ENCODE measurements around the gene LSAMP.

The LSAMP gene

DNA sequence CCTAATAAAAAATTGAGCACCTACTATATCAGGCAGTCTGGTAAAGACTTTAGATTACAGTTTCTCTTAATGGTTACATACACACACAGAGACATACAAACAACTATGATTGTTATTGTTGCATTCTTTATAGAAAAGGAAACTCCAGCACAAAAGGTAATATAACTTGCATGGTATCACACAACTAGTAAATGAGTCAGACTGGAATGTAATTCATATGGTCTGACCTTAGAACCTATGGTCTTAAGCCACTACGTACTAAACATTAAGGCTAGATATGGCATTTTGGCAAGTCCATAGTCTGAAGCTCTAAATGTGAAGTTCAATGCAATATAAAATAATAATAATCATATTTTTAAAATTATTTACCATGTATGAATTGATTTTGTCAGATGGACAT, 380.6 kb downstream of the LSAMP start:
- H3K79me1 ChIP-seq (replicated peaks; ENCODE audit: low read length, poor library complexity, severe bottlenecking): peaks cover 6% of the 10 kb centered on the region
- H2BK5ac ChIP-seq (ENCODE audit: low read depth, low read length, poor library complexity, severe bottlenecking): no peak overlapping the region
- no peaks in the 10 kb centered on the region for H3K36me3 ChIP-seq (ENCODE audit: control insufficient read depth in 1 of 2, insufficient read depth in 2 of 2, low read depth in 1 of 2, low read length in 2 of 2)
- peak; percentile 31 for DNase-seq
- no peak overlapping the region for H4K91ac ChIP-seq (ENCODE audit: low read length)
- H2BK120ac ChIP-seq (ENCODE audit: low read depth, low read length): no peak overlapping the region
- H3K27me3 ChIP-seq (ENCODE audit: control insufficient read depth in 1 of 2, insufficient read depth in 1 of 2, low read length in 2 of 2): no peaks in the 10 kb centered on the region
- H3K4me2 ChIP-seq (ENCODE audit: low read length, poor library complexity, severe bottlenecking): no peak overlapping the region
- H3K27ac ChIP-seq (ENCODE audit: low read length, poor library complexity, severe bottlenecking): no peak overlapping the region
- H3K9ac ChIP-seq (ENCODE audit: low read length): no peak overlapping the region
- no peak overlapping the region for H4K8ac ChIP-seq (ENCODE audit: low read length)
- no CpG with 5 or more reads among the region's 1 CpG for WGBS
- H3K9me3 ChIP-seq (ENCODE audit: control insufficient read depth, low read length): no peaks in the 10 kb centered on the region
- H3K4me3 ChIP-seq (ENCODE audit: insufficient read depth in 1 of 2, low read depth in 1 of 2, low read length in 2 of 2): no peak overlapping the region
- H2BK15ac ChIP-seq (ENCODE audit: low read depth, poor library complexity, severe bottlenecking): no peak overlapping the region
- no peak overlapping the region for H2BK12ac ChIP-seq (ENCODE audit: low read length in 2 of 2)
- H2AFZ ChIP-seq (ENCODE audit: low read depth, low read length): no peak overlapping the region
- H3K4me1 ChIP-seq (ENCODE audit: control insufficient read depth, insufficient read depth, low read depth, low read length): peaks cover 3% of the 10 kb centered on the region
- H3K18ac ChIP-seq (ENCODE audit: low read depth in 1 of 2, low read length in 2 of 2): no peak overlapping the region
- no peak overlapping the region for H3K23ac ChIP-seq (ENCODE audit: low read length in 2 of 2)
- no peak overlapping the region for H3K4ac ChIP-seq (ENCODE audit: low read depth in 1 of 2, low read length in 2 of 2)
- H2AK5ac ChIP-seq (ENCODE audit: low read length, severe bottlenecking): no peak overlapping the region
- H3K14ac ChIP-seq (ENCODE audit: low read length in 2 of 2): no peak overlapping the region

DNA sequence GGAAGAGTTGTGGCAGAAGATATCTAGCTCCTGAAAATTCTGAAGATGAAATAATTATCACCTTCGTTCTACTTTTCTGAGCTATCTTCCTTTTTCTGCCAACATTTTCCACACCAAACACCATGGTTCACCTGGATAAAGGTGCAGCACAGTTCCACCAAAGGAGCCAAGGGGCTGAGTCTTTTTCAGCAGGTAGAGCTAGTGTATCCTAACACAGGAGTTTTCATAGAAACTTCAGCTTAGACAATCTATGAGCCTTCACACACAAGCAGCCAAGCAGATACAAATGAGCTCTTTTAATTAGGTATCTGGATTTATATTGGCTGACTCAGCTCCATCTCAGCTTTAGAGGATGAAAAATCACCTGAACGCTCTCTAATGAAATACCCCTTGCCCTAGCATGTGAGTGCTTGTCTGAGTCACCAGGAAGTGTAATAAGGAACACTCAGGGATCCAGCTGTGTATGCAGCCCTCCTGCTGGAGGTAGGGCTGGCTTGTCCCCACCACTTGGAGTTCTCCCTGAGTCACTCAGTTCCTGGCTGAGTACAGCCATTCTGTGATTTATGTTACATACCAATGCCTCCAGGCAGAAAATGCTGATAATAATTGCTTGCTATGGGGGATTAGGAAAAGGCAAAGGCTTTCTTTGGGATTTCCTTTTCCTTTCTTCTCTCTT, 385.7 kb downstream of the LSAMP start:
- H3K4me1 ChIP-seq (ENCODE audit: control insufficient read depth, insufficient read depth, low read depth, low read length): no peaks in the 10 kb centered on the region
- no peaks in the 10 kb centered on the region for H3K9me3 ChIP-seq (ENCODE audit: control insufficient read depth, low read length)
- H4K91ac ChIP-seq (ENCODE audit: low read length): no peak overlapping the region
- no peak overlapping the region for H2AFZ ChIP-seq (ENCODE audit: low read depth, low read length)
- no peaks in the 10 kb centered on the region for H3K36me3 ChIP-seq (ENCODE audit: control insufficient read depth in 1 of 2, insufficient read depth in 2 of 2, low read depth in 1 of 2, low read length in 2 of 2)
- no peak overlapping the region for H2BK120ac ChIP-seq (ENCODE audit: low read depth, low read length)
- H2AK5ac ChIP-seq (ENCODE audit: low read length, severe bottlenecking): peak overlapping the region; percentile 78
- no peak overlapping the region for H3K4me2 ChIP-seq (ENCODE audit: low read length, poor library complexity, severe bottlenecking)
- H2BK5ac ChIP-seq (ENCODE audit: low read depth, low read length, poor library complexity, severe bottlenecking): no peak overlapping the region
- DNase-seq: peak; percentile 89
- no peak overlapping the region for H2BK15ac ChIP-seq (ENCODE audit: low read depth, poor library complexity, severe bottlenecking)
- WGBS: 25% methylated on average over 2 of the region's 2 CpGs
- H3K23ac ChIP-seq (ENCODE audit: low read length in 2 of 2): no peak overlapping the region
- H3K27ac ChIP-seq (ENCODE audit: low read length, poor library complexity, severe bottlenecking): peak overlapping the region; percentile 92
- no peak overlapping the region for H3K4me3 ChIP-seq (ENCODE audit: insufficient read depth in 1 of 2, low read depth in 1 of 2, low read length in 2 of 2)
- no peak overlapping the region for H3K18ac ChIP-seq (ENCODE audit: low read depth in 1 of 2, low read length in 2 of 2)
- H2BK12ac ChIP-seq (ENCODE audit: low read length in 2 of 2): no peak overlapping the region
- no peaks in the 10 kb centered on the region for H3K27me3 ChIP-seq (ENCODE audit: control insufficient read depth in 1 of 2, insufficient read depth in 1 of 2, low read length in 2 of 2)
- H3K14ac ChIP-seq (ENCODE audit: low read length in 2 of 2): no peak overlapping the region
- no peak overlapping the region for H3K4ac ChIP-seq (ENCODE audit: low read depth in 1 of 2, low read length in 2 of 2)
- H3K9ac ChIP-seq (ENCODE audit: low read length): no peak overlapping the region
- no peak overlapping the region for H4K8ac ChIP-seq (ENCODE audit: low read length)
- peaks cover 3% of the 10 kb centered on the region for H3K79me1 ChIP-seq (replicated peaks; ENCODE audit: low read length, poor library complexity, severe bottlenecking)

DNA sequence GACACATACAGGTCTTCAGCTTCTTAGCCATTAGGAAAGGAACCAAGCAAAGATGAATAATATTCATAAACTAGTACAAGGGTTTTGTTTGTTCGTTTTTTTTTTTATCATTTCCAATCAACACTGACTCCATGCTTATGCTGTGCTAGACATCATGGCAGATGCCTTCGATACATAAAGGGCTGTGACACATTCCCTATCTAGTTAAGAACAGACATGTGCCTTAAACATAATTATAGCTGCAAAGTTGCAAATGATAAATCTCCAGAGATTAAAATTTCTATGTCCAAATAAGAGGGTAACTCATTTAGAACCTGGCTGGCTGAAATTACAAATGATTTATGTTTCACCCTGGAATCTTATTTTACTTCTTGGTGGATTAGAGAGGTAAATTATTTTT, 386.4 kb downstream of the LSAMP start:
- no peak overlapping the region for H4K8ac ChIP-seq (ENCODE audit: low read length)
- H3K4me2 ChIP-seq (ENCODE audit: low read length, poor library complexity, severe bottlenecking): no peak overlapping the region
- no peak overlapping the region for H2AFZ ChIP-seq (ENCODE audit: low read depth, low read length)
- H3K4ac ChIP-seq (ENCODE audit: low read depth in 1 of 2, low read length in 2 of 2): no peak overlapping the region
- no peak overlapping the region for H4K91ac ChIP-seq (ENCODE audit: low read length)
- H3K27ac ChIP-seq (ENCODE audit: low read length, poor library complexity, severe bottlenecking): peak overlapping the region; percentile 42
- no peaks in the 10 kb centered on the region for H3K9me3 ChIP-seq (ENCODE audit: control insufficient read depth, low read length)
- 100% methylated on average over 2 of the region's 2 CpGs for WGBS
- H3K14ac ChIP-seq (ENCODE audit: low read length in 2 of 2): no peak overlapping the region
- no peak overlapping the region for H2BK15ac ChIP-seq (ENCODE audit: low read depth, poor library complexity, severe bottlenecking)
- no peak overlapping the region for H3K23ac ChIP-seq (ENCODE audit: low read length in 2 of 2)
- DNase-seq: no peak
- no peak overlapping the region for H2BK5ac ChIP-seq (ENCODE audit: low read depth, low read length, poor library complexity, severe bottlenecking)
- H2BK120ac ChIP-seq (ENCODE audit: low read depth, low read length): no peak overlapping the region
- no peak overlapping the region for H3K9ac ChIP-seq (ENCODE audit: low read length)
- H2AK5ac ChIP-seq (ENCODE audit: low read length, severe bottlenecking): no peak overlapping the region
- no peaks in the 10 kb centered on the region for H3K4me1 ChIP-seq (ENCODE audit: control insufficient read depth, insufficient read depth, low read depth, low read length)
- H3K18ac ChIP-seq (ENCODE audit: low read depth in 1 of 2, low read length in 2 of 2): no peak overlapping the region
- H2BK12ac ChIP-seq (ENCODE audit: low read length in 2 of 2): no peak overlapping the region
- no peaks in the 10 kb centered on the region for H3K36me3 ChIP-seq (ENCODE audit: control insufficient read depth in 1 of 2, insufficient read depth in 2 of 2, low read depth in 1 of 2, low read length in 2 of 2)
- H3K4me3 ChIP-seq (ENCODE audit: insufficient read depth in 1 of 2, low read depth in 1 of 2, low read length in 2 of 2): no peak overlapping the region
- H3K27me3 ChIP-seq (ENCODE audit: control insufficient read depth in 1 of 2, insufficient read depth in 1 of 2, low read length in 2 of 2): no peaks in the 10 kb centered on the region
- peaks cover 3% of the 10 kb centered on the region for H3K79me1 ChIP-seq (replicated peaks; ENCODE audit: low read length, poor library complexity, severe bottlenecking)

DNA sequence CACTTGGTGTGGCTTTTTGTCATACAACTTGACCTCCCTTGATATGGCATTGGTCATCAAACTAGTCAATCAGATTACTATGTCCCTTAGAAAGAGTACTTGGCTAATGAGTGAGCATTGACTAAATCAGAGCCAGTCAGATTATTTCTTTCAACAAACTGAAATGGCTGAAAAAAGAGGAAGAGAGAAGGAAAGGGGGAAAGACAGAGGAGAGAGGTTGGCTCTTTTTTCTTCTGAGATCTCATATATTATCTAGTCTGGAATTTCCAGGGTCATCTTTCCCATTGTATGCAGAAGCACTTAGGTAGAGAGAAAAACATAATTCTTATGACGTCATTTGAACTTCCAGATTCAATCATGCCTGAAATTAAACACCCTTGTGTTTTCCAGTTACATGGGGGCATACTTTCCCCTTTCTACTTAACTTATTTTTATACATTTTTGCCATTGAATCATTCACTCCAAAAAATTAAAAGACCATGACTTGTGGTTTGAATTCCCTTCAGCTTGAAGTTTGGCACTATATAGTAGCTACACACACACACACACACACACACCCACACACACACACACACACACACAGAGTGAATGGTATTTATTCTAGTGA, 387.8 kb downstream of the LSAMP start:
- peak overlapping the region; percentile 76 for H3K27ac ChIP-seq (ENCODE audit: low read length, poor library complexity, severe bottlenecking)
- no peak overlapping the region for H3K4ac ChIP-seq (ENCODE audit: low read depth in 1 of 2, low read length in 2 of 2)
- no peaks in the 10 kb centered on the region for H3K27me3 ChIP-seq (ENCODE audit: control insufficient read depth in 1 of 2, insufficient read depth in 1 of 2, low read length in 2 of 2)
- peaks cover 1% of the 10 kb centered on the region for H3K4me1 ChIP-seq (ENCODE audit: control insufficient read depth, insufficient read depth, low read depth, low read length)
- no peak overlapping the region for H2BK5ac ChIP-seq (ENCODE audit: low read depth, low read length, poor library complexity, severe bottlenecking)
- H2AK5ac ChIP-seq (ENCODE audit: low read length, severe bottlenecking): no peak overlapping the region
- DNase-seq: no peak
- H3K36me3 ChIP-seq (ENCODE audit: control insufficient read depth in 1 of 2, insufficient read depth in 2 of 2, low read depth in 1 of 2, low read length in 2 of 2): no peaks in the 10 kb centered on the region
- no peak overlapping the region for H2BK12ac ChIP-seq (ENCODE audit: low read length in 2 of 2)
- no peak overlapping the region for H2BK15ac ChIP-seq (ENCODE audit: low read depth, poor library complexity, severe bottlenecking)
- H3K18ac ChIP-seq (ENCODE audit: low read depth in 1 of 2, low read length in 2 of 2): no peak overlapping the region
- no peak overlapping the region for H2AFZ ChIP-seq (ENCODE audit: low read depth, low read length)
- peaks cover 3% of the 10 kb centered on the region for H3K79me1 ChIP-seq (replicated peaks; ENCODE audit: low read length, poor library complexity, severe bottlenecking)
- 98% methylated on average over 1 of the region's 1 CpG for WGBS
- H4K91ac ChIP-seq (ENCODE audit: low read length): no peak overlapping the region
- no peaks in the 10 kb centered on the region for H3K9me3 ChIP-seq (ENCODE audit: control insufficient read depth, low read length)
- no peak overlapping the region for H3K23ac ChIP-seq (ENCODE audit: low read length in 2 of 2)
- H3K14ac ChIP-seq (ENCODE audit: low read length in 2 of 2): no peak overlapping the region
- no peak overlapping the region for H4K8ac ChIP-seq (ENCODE audit: low read length)
- H3K4me2 ChIP-seq (ENCODE audit: low read length, poor library complexity, severe bottlenecking): no peak overlapping the region
- H2BK120ac ChIP-seq (ENCODE audit: low read depth, low read length): no peak overlapping the region
- no peak overlapping the region for H3K9ac ChIP-seq (ENCODE audit: low read length)
- H3K4me3 ChIP-seq (ENCODE audit: insufficient read depth in 1 of 2, low read depth in 1 of 2, low read length in 2 of 2): no peak overlapping the region

All from mesenchymal stem cell (in vitro differentiated cells and primary cell).